HL-60 (cell line): ENCODE measurements around the gene APAF1.

Source experiments
- DNase-seq, 2 experiments: peaks; one replicate each; pipeline ENCODE4 v3.0.0-alpha.2; 2010 to 2020; ENCODE audit warnings: low read depth in 1 of 2, low spot score in 1 of 2
- H3K27ac ChIP-seq: fragments of 250-450 bp; sonication (Bioruptor Pico); replicated peaks from 2 replicates; pipeline ENCODE4 v1.5.1; 2020; ENCODE audit warnings: mild to moderate bottlenecking, moderate library complexity
- H3K27me3 ChIP-seq: fragments of 250-450 bp; sonication (Bioruptor Pico); 2 replicates; pipeline ENCODE4 v1.5.1; 2021; ENCODE audit warnings: mild to moderate bottlenecking, moderate library complexity; ENCODE audit not compliant: insufficient read depth, poor library complexity, severe bottlenecking
- H3K4me3 ChIP-seq: replicated peaks from 2 replicates; pipeline ENCODE4 v1.5.1; 2011; ENCODE audit warnings: mild to moderate bottlenecking, control low read depth, low read length; ENCODE audit not compliant: insufficient read depth
- GABPA ChIP-seq: IDR thresholded peaks from 2 replicates; pipeline ENCODE4 v1.6.1; 2012; ENCODE audit warnings: low read depth
- POLR2AphosphoS5 ChIP-seq: IDR thresholded peaks from 2 replicates; pipeline ENCODE4 v1.6.1; 2012; ENCODE audit warnings: low read depth
- SPI1 ChIP-seq: IDR thresholded peaks from 2 replicates; pipeline ENCODE4 v1.6.1; 2012; ENCODE audit warnings: low read depth, mild to moderate bottlenecking, borderline replicate concordance
- TF ChIP-seq, protein P1 (sequence below): IDR thresholded peaks from one replicate; pipeline ENCODE4 v1.5.1; 2011; ENCODE audit warnings: low read length, control low read depth, inconsistent platforms; ENCODE audit not compliant: insufficient read depth
- TF ChIP-seq, protein P2 (sequence below): IDR thresholded peaks from 2 replicates; pipeline ENCODE4 v1.6.1; 2012; ENCODE audit warnings: low read depth; ENCODE audit not compliant: insufficient replicate concordance

Gene APAF1

DNA sequence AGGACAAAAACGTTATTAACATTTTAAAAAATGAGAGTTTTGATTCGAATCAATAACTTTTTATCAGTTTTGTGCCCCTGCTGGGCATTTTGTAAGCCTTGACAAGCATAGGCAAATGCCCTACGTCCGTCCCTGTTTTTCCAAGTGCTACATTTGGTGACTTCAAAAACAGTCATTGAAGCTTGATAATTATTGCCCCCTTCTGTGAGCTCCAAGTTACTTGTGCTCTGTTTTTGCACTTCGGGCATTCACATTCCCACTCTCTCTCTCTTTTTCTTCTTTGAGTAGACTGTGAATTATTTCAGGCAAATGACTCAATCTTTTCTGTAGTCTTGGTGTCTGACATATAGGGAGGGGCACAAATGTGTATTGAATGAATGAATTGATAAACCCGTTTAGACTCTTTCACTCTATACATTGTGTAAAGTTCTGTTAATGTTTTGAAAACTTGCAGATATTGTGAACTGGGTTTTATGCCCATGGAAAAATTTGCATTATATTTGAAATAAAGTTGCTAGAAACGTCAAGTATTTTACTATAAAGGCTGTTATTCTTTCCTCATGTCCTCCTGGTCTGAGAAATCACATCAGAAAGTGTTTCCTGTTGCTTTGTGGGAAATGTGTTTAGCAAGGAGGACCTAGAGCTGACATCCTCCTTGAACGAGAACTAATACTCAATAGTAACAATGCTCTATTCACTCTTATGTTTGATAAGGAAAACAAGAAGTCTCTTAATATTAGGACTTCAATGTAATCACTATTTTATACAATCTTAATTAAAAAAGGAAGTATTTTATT lies 1.4 kb downstream of the APAF1 start:
- peak overlapping the region; percentile 86 for H3K27ac ChIP-seq
- no peaks in the 10 kb centered on the region for H3K27me3 ChIP-seq
- DNase-seq, result peak in 1 of 2 experiments; percentile 8
- peak overlapping the region; percentile 99 for H3K4me3 ChIP-seq
- TF ChIP-seq POLR2AphosphoS5 (no peak), SPI1 (no peak), GABPA (no peak)
- TF ChIP-seq, protein P1, sequence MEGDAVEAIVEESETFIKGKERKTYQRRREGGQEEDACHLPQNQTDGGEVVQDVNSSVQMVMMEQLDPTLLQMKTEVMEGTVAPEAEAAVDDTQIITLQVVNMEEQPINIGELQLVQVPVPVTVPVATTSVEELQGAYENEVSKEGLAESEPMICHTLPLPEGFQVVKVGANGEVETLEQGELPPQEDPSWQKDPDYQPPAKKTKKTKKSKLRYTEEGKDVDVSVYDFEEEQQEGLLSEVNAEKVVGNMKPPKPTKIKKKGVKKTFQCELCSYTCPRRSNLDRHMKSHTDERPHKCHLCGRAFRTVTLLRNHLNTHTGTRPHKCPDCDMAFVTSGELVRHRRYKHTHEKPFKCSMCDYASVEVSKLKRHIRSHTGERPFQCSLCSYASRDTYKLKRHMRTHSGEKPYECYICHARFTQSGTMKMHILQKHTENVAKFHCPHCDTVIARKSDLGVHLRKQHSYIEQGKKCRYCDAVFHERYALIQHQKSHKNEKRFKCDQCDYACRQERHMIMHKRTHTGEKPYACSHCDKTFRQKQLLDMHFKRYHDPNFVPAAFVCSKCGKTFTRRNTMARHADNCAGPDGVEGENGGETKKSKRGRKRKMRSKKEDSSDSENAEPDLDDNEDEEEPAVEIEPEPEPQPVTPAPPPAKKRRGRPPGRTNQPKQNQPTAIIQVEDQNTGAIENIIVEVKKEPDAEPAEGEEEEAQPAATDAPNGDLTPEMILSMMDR, result no peak
- TF ChIP-seq, protein P2, sequence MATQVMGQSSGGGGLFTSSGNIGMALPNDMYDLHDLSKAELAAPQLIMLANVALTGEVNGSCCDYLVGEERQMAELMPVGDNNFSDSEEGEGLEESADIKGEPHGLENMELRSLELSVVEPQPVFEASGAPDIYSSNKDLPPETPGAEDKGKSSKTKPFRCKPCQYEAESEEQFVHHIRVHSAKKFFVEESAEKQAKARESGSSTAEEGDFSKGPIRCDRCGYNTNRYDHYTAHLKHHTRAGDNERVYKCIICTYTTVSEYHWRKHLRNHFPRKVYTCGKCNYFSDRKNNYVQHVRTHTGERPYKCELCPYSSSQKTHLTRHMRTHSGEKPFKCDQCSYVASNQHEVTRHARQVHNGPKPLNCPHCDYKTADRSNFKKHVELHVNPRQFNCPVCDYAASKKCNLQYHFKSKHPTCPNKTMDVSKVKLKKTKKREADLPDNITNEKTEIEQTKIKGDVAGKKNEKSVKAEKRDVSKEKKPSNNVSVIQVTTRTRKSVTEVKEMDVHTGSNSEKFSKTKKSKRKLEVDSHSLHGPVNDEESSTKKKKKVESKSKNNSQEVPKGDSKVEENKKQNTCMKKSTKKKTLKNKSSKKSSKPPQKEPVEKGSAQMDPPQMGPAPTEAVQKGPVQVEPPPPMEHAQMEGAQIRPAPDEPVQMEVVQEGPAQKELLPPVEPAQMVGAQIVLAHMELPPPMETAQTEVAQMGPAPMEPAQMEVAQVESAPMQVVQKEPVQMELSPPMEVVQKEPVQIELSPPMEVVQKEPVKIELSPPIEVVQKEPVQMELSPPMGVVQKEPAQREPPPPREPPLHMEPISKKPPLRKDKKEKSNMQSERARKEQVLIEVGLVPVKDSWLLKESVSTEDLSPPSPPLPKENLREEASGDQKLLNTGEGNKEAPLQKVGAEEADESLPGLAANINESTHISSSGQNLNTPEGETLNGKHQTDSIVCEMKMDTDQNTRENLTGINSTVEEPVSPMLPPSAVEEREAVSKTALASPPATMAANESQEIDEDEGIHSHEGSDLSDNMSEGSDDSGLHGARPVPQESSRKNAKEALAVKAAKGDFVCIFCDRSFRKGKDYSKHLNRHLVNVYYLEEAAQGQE, result no peak

DNA sequence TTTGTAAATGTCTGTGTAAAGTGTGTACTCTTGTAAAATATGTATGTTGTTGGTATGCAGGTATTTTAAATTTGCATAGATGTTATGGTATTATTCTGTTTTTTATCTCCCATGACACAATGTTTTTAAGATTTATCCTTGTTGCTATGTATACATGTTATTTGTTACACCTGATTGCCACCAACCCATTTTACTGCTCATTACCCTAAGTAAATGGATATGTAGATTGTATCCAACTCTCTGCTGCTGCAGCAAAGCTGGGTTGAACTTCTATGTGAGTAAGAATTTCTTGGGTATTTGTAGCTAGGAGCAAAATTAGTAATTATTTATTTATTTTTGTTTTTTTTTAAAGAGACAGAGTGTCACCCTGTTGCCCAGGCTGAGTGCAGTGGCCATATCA lies 6.2 kb downstream of the APAF1 start:
- Histone ChIP-seq H3K27me3 (no peaks in the 10 kb centered on the region), H3K4me3 (no peak overlapping the region), H3K27ac (no peak overlapping the region)
- TF ChIP-seq POLR2AphosphoS5, result no peak
- TF ChIP-seq, protein P2, result no peak
- no peak for TF ChIP-seq SPI1
- no peak for TF ChIP-seq GABPA
- TF ChIP-seq, protein P1, result no peak
- no peak for DNase-seq

DNA sequence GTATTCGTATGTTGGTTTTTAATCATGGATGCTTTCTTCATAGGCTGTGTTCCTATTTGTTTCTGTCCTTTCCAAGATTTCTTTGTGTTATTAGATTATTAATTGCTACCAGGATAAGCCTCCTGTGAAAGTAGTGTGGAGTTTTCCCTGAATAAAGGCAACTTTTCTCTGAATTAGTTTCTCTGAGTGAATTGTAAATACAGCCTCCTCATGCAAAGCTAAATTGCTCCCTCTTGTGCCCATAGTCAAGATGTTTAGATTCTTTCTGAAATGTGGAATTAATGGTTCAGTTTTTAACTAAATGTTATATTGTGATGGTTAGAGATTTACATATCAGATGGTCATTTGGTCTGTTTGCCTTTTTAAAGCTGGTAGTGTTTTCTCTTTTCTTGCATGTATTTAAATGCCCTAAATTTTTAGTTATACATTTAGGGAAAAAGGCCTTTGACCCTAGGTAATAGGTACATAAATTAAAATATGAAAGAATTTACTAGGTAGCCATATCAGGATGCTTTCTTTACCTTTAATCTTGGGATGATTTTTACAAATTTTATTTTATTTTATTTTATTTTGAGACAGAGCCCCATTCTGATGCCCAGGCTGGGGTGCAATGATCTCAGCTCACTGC lies 8.9 kb downstream of the APAF1 start:
- no peak overlapping the region for H3K27ac ChIP-seq
- H3K4me3 ChIP-seq, result no peak overlapping the region
- DNase-seq, result peak in 1 of 2 experiments; percentile 43
- no peaks in the 10 kb centered on the region for H3K27me3 ChIP-seq
- TF ChIP-seq POLR2AphosphoS5, result no peak
- no peak for TF ChIP-seq GABPA
- TF ChIP-seq, protein P1, result peak; percentile 27
